DMS53 treated with DMSO at 0.1 percent for 48 hours (cell line): ENCODE measurements around the gene TNRC6A.
"Not testable (repeated sequence)": the region's sequence is repeated elsewhere in the genome, so short reads cannot be mapped to it uniquely, and the experiment has no call there.

Experiments
- DNase-seq: peaks from one replicate; lab custom pipeline; 2025; ENCODE audit not compliant: unreplicated experiment; lab: John Stamatoyannopoulos, UW

The TNRC6A gene

GRCh38 chr16:24729243-24729950, at the start of gene TNRC6A:
Gene TNRC6A (plus strand): TSS chr16:24729651. CDS start chr16:24729842, 191 bp downstream.
- DNase-seq, result peak; percentile 45

GRCh38 chr16:24681793-24682192, 47.7 kb upstream of the TNRC6A start:
- DNase-seq, result no peak

- no peak for DNase-seq
Measured at GRCh38 chr16:24683250-24683649, 46.2 kb upstream of the TNRC6A start.

GRCh38 chr16:24683847-24684493, 45.5 kb upstream of the TNRC6A start:
- DNase-seq, result no peak

- peak; percentile 61 for DNase-seq
Measured at GRCh38 chr16:24685539-24686432, 43.7 kb upstream of the TNRC6A start.

- DNase-seq, result no peak
Measured at GRCh38 chr16:24686678-24687077, 42.8 kb upstream of the TNRC6A start.

- DNase-seq, result no peak
Measured at GRCh38 chr16:24688359-24688758, 41.1 kb upstream of the TNRC6A start.

GRCh38 chr16:24689128-24689527, 40.3 kb upstream of the TNRC6A start:
- DNase-seq, result no peak

- no peak for DNase-seq
Measured at GRCh38 chr16:24692854-24693253, 36.6 kb upstream of the TNRC6A start.

- no peak for DNase-seq
Measured at GRCh38 chr16:24694931-24695330, 34.5 kb upstream of the TNRC6A start.

GRCh38 chr16:24696699-24697098, 32.8 kb upstream of the TNRC6A start:
- DNase-seq, result no peak

GRCh38 chr16:24698308-24698707, 31.1 kb upstream of the TNRC6A start:
- no peak for DNase-seq

GRCh38 chr16:24699151-24699723, 30.2 kb upstream of the TNRC6A start:
- no peak for DNase-seq

- DNase-seq, result no peak
Measured at GRCh38 chr16:24700549-24701392, 28.7 kb upstream of the TNRC6A start.

GRCh38 chr16:24701521-24701951, 27.9 kb upstream of the TNRC6A start:
- no peak for DNase-seq

GRCh38 chr16:24707760-24708159, 21.7 kb upstream of the TNRC6A start:
- not testable (repeated sequence) for DNase-seq

GRCh38 chr16:24713379-24713778, 16.1 kb upstream of the TNRC6A start:
- no peak for DNase-seq

- DNase-seq, result no peak
Measured at GRCh38 chr16:24717411-24717810, 12.0 kb upstream of the TNRC6A start.

- no peak for DNase-seq
Measured at GRCh38 chr16:24718967-24719521, 10.4 kb upstream of the TNRC6A start.

- DNase-seq, result no peak
Measured at GRCh38 chr16:24721830-24722238, 7.6 kb upstream of the TNRC6A start.
